Nephron progenitor cell (in vitro differentiated cells): Measurements from ENCODE around the gene XAGE5.
"Not testable (repeated sequence)": the region's sequence is repeated elsewhere in the genome, so short reads cannot be mapped to it uniquely, and the experiment has no call there.

Experiments used
- DNase-seq: peaks from one replicate; pipeline ENCODE4 v3.0.0; 2021
- H3K27ac Mint-ChIP-seq: 2 replicates; pipeline ENCODE4 v1.8.0; 2021; ENCODE audit warnings: mild to moderate bottlenecking, moderate library complexity, mixed read lengths
- H3K27me3 Mint-ChIP-seq: 2 replicates; pipeline ENCODE4 v1.8.0; 2021; ENCODE audit warnings: mild to moderate bottlenecking, low read depth, mixed read lengths; ENCODE audit not compliant: poor library complexity
- H3K36me3 Mint-ChIP-seq: 2 replicates; pipeline ENCODE4 v1.8.0; 2021; ENCODE audit warnings: low read depth, mixed read lengths
- H3K4me1 Mint-ChIP-seq: 2 replicates; pipeline ENCODE4 v1.8.0; 2021; ENCODE audit warnings: mixed read lengths
- H3K4me3 Mint-ChIP-seq: 2 replicates; pipeline ENCODE4 v1.8.0; 2021; ENCODE audit warnings: mild to moderate bottlenecking, moderate library complexity, mixed read lengths
- H3K9me3 Mint-ChIP-seq: 2 replicates; pipeline ENCODE4 v1.8.0; 2021; ENCODE audit warnings: mild to moderate bottlenecking, moderate library complexity, mixed read lengths
- CTCF ChIP-seq: fragments of 200-600 bp; sonication (generic); IDR thresholded peaks from 2 replicates; pipeline ENCODE4 v1.5.0; 2021; ENCODE audit warnings: antibody characterized with exemption

Gene XAGE5

GRCh38 chrX:52830551-52830950, 19.5 kb downstream of the XAGE5 start:
- Mint-ChIP-seq H3K27ac (no peak overlapping the region), H3K36me3 (no peaks in the 10 kb centered on the region), H3K9me3 (peaks cover 65% of the 10 kb centered on the region), H3K27me3 (peaks cover 6% of the 10 kb centered on the region), H3K4me1 (no peaks in the 10 kb centered on the region), H3K4me3 (no peak overlapping the region)
- TF ChIP-seq CTCF: no peak
- DNase-seq: no peak

GRCh38 chrX:52839137-52839536, 28.1 kb downstream of the XAGE5 start:
- Mint-ChIP-seq H3K4me1 (no peaks in the 10 kb centered on the region), H3K4me3 (no peak overlapping the region), H3K36me3 (no peaks in the 10 kb centered on the region), H3K9me3 (peaks cover 19% of the 10 kb centered on the region), H3K27me3 (peaks cover 10% of the 10 kb centered on the region), H3K27ac (no peak overlapping the region)
- TF ChIP-seq CTCF: no peak
- no peak for DNase-seq

GRCh38 chrX:52843619-52844018, 32.5 kb downstream of the XAGE5 start:
- H3K36me3 Mint-ChIP-seq, H3K4me1 Mint-ChIP-seq, H3K27ac Mint-ChIP-seq, DNase-seq, H3K4me3 Mint-ChIP-seq: not testable (repeated sequence)
- H3K9me3 Mint-ChIP-seq: peaks cover 49% of the 10 kb centered on the region
- H3K27me3 Mint-ChIP-seq: peaks cover 19% of the 10 kb centered on the region

GRCh38 chrX:52852110-52852860, 41.2 kb downstream of the XAGE5 start:
- no peak for DNase-seq
- H3K27ac Mint-ChIP-seq: no peak overlapping the region
- peaks cover 58% of the 10 kb centered on the region for H3K9me3 Mint-ChIP-seq

GRCh38 chrX:52856991-52857525, 46.0 kb downstream of the XAGE5 start:
- not testable (repeated sequence) for DNase-seq, H3K4me3 Mint-ChIP-seq, H3K4me1 Mint-ChIP-seq, H3K36me3 Mint-ChIP-seq, H3K27ac Mint-ChIP-seq
- peaks cover 44% of the 10 kb centered on the region for H3K9me3 Mint-ChIP-seq
- peaks cover 12% of the 10 kb centered on the region for H3K27me3 Mint-ChIP-seq

More at GRCh38 chrX:52852110-52852860, 41.2 kb downstream of the XAGE5 start:
- TF ChIP-seq CTCF: no peak
- H3K36me3 Mint-ChIP-seq: no peaks in the 10 kb centered on the region
- no peak overlapping the region for H3K4me3 Mint-ChIP-seq
- no peaks in the 10 kb centered on the region for H3K4me1 Mint-ChIP-seq
- H3K27me3 Mint-ChIP-seq: peaks cover 6% of the 10 kb centered on the region

- Mint-ChIP-seq H3K4me1 (no peaks in the 10 kb centered on the region), H3K27me3 (peaks cover 37% of the 10 kb centered on the region), H3K27ac (no peak overlapping the region), H3K4me3 (no peak overlapping the region), H3K9me3 (peaks cover 32% of the 10 kb centered on the region), H3K36me3 (no peaks in the 10 kb centered on the region)
- TF ChIP-seq CTCF: no peak
- no peak for DNase-seq
Observed at GRCh38 chrX:52865343-52865998, 54.4 kb downstream of the XAGE5 start.
